Tibial artery (tissue), 4 donors: ENCODE data around the gene LHPP.

Experiments used
- DNase-seq, 2 donors: peaks; one replicate each; pipeline ENCODE4 v3.0.0-alpha.2; 2019
- H3K27ac ChIP-seq, 2 donors: fragments of 200-600 bp; sonication (generic) in 1 of 2; 1 replicate in 1 of 2; 2 replicates in 1 of 2; pipeline ENCODE4 v1.5.1; 2018 to 2019; ENCODE audit warnings: mild to moderate bottlenecking in 1 of 2
- H3K27me3 ChIP-seq, 2 donors: fragments of 200-600 bp; sonication (generic) in 1 of 2; one replicate each; pipeline versions ENCODE4 v1.5.1 to v1.6.0; 2016 to 2019
- H3K36me3 ChIP-seq, 3 donors: fragments of 200-600 bp; sonication (generic) in 2 of 3; one replicate each; pipeline ENCODE4 v1.5.1; 2016 to 2019; ENCODE audit warnings: mild to moderate bottlenecking in 2 of 3
- H3K4me1 ChIP-seq, 4 donors: fragments of 200-600 bp; sonication (generic) in 2 of 4; 1 replicate in 3 of 4; 2 replicates in 1 of 4; pipeline ENCODE4 v1.5.1; 2016 to 2019
- H3K4me3 ChIP-seq, 2 donors: fragments of 200-600 bp; sonication (generic) in 1 of 2; 1 replicate in 1 of 2; 2 replicates in 1 of 2; pipeline ENCODE4 v1.5.1; 2018 to 2019; ENCODE audit warnings: mild to moderate bottlenecking in 2 of 2
- H3K9me3 ChIP-seq, 3 donors: fragments of 200-600 bp; sonication (generic) in 1 of 3; one replicate each; pipeline ENCODE4 v1.5.1; 2016 to 2019
- CTCF ChIP-seq, 2 experiments: fragments of 200-600 bp in 1 of 2; fragments of 450-650 bp in 1 of 2; IDR thresholded peaks; one replicate each; pipeline ENCODE4 v1.5.1; 2017 to 2019; ENCODE audit warnings: antibody characterized with exemption in 2 of 2, mild to moderate bottlenecking in 1 of 2, moderate library complexity in 1 of 2
- intact Hi-C: fragments of 100-400 bp; cut with DNase I; formaldehyde crosslinking; loops from one replicate; pipeline ENCODE4 v1.15.0; 2023; ENCODE audit warnings: low total_unique reads

The LHPP gene

DNA sequence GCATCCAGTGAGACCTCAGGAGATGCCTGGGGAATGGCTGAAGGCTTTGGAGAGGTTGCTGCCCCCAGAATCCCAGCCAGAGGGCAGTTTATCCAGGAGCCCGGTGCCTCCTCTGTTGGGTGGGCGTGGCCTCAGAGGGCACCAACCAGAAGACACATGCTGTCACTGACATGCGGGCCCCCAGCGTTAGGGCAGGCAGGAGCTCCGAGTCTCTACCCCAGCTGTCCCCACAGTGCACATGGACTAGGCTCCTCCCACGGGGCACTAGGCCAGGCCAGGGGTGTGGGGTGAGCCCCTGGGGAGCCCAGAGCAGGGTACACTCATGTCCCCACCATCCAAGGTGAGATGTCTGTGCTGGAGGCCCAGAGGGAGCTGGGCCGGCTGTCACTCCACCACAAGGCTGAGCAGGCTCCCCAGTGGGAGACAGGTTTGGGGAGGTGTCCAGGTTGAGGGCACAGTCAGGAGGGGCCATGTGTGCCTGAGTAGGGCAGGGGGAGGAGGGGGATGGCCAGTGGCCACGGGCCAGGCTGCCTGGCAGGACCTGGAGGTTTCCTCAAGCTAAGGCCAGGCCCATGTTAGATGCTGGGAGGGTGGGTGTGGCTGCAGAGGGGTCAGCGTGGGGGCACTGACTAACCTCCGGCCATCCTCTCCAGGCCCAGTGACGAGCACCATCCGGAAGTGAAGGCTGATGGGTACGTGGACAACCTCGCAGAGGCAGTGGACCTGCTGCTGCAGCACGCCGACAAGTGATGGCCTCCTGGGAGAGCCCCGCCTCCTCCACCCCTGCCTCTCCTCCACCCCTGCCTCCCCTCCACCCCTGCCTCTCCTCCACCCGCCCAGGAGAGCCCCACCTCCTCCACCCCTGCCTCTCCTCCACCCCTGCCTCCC lies 151.2 kb downstream of the LHPP start:
- H3K27me3 ChIP-seq: no peaks in the 10 kb centered on the region
- H3K36me3 ChIP-seq: peaks cover 0 to 14% (median 7%) of the 10 kb centered on the region in 3 donors
- no peak for TF ChIP-seq CTCF (IDR thresholded peaks at IDR 0.05)
- H3K4me3 ChIP-seq: no peak overlapping the region
- peaks cover 0 to 10% (median 3%) of the 10 kb centered on the region in 4 donors for H3K4me1 ChIP-seq
- DNase-seq: no peak
- H3K9me3 ChIP-seq: no peaks in the 10 kb centered on the region
- H3K27ac ChIP-seq: no peak overlapping the region
- intact Hi-C loops: no loop called here

DNA sequence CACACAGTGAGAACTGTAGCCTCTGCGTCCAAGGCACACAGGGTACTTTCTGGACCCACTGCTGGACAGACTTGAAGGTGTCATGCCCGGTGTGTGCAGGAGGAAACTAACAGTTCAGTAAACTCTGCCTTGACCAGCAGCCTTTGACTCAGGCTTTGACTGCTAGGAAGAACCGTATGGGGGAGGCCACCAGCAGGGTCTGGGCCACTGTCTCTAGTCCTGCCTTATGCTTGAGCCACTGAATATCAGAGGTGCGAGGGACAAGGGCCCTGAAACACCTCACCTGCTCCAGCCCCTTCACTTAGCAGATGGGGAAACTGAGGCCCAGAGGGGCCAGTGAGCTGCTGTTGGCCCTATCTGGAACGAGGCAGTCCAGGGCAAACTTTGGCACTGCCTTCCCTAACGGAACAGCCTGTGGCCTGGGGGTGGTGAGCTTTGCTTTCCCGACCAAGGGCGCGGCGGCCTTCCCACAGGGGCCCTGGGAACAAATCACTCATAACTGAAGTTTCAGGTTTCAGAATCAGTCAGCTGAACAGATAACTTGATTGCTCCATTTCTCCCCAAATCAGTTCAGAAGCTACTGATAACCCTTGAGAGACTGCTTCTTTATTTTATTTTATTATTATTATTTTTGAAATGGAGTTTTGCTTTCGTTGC lies 152.5 kb downstream of the LHPP start:
- Histone ChIP-seq H3K9me3 (no peaks in the 10 kb centered on the region), H3K27ac (no peak overlapping the region), H3K27me3 (no peaks in the 10 kb centered on the region), H3K36me3 (peaks cover 0 to 17% (median 7%) of the 10 kb centered on the region in 3 donors), H3K4me3 (no peak overlapping the region), H3K4me1 (peaks cover 0 to 15% (median 3%) of the 10 kb centered on the region in 4 donors)
- TF ChIP-seq CTCF (IDR thresholded peaks at IDR 0.05): no peak
- intact Hi-C loops: no loop called here
- no peak for DNase-seq

GRCh38 chr10:124615259-124615658 lies 153.6 kb downstream of the LHPP start:
- Histone ChIP-seq H3K27me3 (no peaks in the 10 kb centered on the region), H3K9me3 (no peaks in the 10 kb centered on the region), H3K4me3 (no peak overlapping the region), H3K36me3 (peaks cover 0 to 17% (median 7%) of the 10 kb centered on the region in 3 donors), H3K27ac (no peak overlapping the region), H3K4me1 (peaks cover 0 to 15% (median 3%) of the 10 kb centered on the region in 4 donors)
- intact Hi-C loops: no loop called here
- DNase-seq: no peak
- no peak for TF ChIP-seq CTCF (IDR thresholded peaks at IDR 0.05)

GRCh38 chr10:124616040-124616835 lies 154.6 kb downstream of the LHPP start:
- H3K36me3 ChIP-seq: peaks cover 0 to 17% (median 7%) of the 10 kb centered on the region in 3 donors
- no peaks in the 10 kb centered on the region for H3K9me3 ChIP-seq
- H3K27ac ChIP-seq: no peak overlapping the region
- DNase-seq: no peak
- intact Hi-C loops: no loop called here
- no peak for TF ChIP-seq CTCF (IDR thresholded peaks at IDR 0.05)
- H3K4me3 ChIP-seq: no peak overlapping the region
- H3K4me1 ChIP-seq: peaks cover 0 to 15% (median 3%) of the 10 kb centered on the region in 4 donors
- H3K27me3 ChIP-seq: no peaks in the 10 kb centered on the region

DNA sequence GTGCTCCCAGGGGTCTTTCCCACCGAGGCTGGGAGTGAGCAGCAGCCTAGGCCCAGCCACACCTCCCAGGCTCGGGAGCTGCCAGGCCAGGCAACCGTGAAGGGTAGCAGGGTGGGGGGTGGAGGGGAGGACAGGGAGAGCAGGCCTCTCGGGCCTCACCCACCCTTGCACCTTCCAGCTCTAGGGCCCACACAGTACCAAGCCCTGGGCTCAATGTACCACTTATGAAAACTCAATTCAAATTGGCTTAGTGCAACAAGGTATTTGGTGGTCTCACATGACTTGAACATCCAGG lies 155.2 kb downstream of the LHPP start:
- intact Hi-C loops: no loop called here
- DNase-seq: no peak
- H3K27me3 ChIP-seq: no peaks in the 10 kb centered on the region
- H3K27ac ChIP-seq: no peak overlapping the region
- no peak for TF ChIP-seq CTCF (IDR thresholded peaks at IDR 0.05)
- no peaks in the 10 kb centered on the region for H3K9me3 ChIP-seq
- no peak overlapping the region for H3K4me3 ChIP-seq
- peaks cover 0 to 17% (median 7%) of the 10 kb centered on the region in 3 donors for H3K36me3 ChIP-seq
- peaks cover 0 to 16% (median 6%) of the 10 kb centered on the region in 4 donors for H3K4me1 ChIP-seq
